ENCODE measurements around the gene IGF1. TPM values are rescaled to one million over a fixed set of nuclear protein-coding genes. Genes with fewer than 3 reads are reported as not detected.

The IGF1 gene
- total RNA-seq, 2 experiments from 2014 or later, result 0.10 to 0.19 TPM

DNA sequence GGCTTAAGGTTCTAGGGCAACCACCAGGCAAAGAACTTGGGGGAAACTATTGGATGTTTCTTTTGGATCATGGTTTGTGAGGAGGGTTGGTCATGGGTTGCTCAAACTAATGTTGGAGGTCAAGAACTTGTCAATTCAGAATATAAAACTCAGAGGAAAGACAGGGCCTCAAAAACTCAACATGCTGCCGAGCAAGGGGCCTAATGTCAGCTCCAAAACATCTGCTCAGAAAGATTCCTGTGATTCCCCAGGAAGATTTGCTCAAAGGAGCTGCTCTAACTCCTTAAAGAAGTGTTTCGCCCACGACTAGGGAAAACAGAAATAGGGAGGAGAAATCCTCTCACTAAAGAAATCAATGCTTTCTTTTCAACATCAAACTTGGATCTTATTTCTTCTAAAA, 3.7 kb upstream of the IGF1 start:
- peak overlapping the region; percentile 84 for H3K27ac Mint-ChIP-seq
- CTCF ChIA-PET, result interaction anchor here (0.9 to 4.5 kb wide), 5 partner anchors 8 to 539 kb away, joined by 3 to 16 read pairs (median 3); no protein-coding TSS in a partner anchor
- peaks cover 3% of the 10 kb centered on the region for H3K9me3 Mint-ChIP-seq
- H3K4me1 Mint-ChIP-seq, result peaks cover 28% of the 10 kb centered on the region
- POLR2A ChIA-PET, result no interaction called here
- H3K4me3 Mint-ChIP-seq, result peak overlapping the region; percentile 31
- H3K36me3 Mint-ChIP-seq (ENCODE audit: low read depth), result no peaks in the 10 kb centered on the region
- DNase-seq, result no peak
- H3K27me3 Mint-ChIP-seq, result no peaks in the 10 kb centered on the region

DNA sequence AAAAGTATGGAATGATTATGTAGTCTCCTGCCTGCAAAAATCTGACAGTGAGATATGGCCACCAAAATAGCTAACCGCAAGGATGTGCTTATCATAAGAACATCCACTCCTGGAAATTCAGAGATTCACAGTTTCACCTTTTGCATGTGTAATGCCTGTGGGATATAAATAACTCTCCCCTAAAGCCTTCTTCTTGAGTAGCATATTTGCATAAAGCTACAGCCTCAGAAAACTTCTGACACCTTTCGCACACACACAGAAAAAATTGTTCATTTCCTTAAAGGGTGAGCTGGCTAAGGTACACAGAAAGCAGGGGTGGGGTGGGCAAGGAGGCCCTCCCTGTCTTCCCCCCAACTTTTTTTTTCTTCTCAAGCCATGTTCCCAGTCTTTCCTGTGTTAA, 3.1 kb upstream of the IGF1 start:
- CTCF ChIA-PET, result interaction anchor here (0.7 to 4.5 kb wide), 5 partner anchors 9 to 314 kb away, joined by 3 to 16 read pairs (median 3); no protein-coding TSS in a partner anchor
- H3K36me3 Mint-ChIP-seq (ENCODE audit: low read depth), result no peaks in the 10 kb centered on the region
- peak overlapping the region; percentile 84 for H3K27ac Mint-ChIP-seq
- no peak for DNase-seq
- no peaks in the 10 kb centered on the region for H3K27me3 Mint-ChIP-seq
- POLR2A ChIA-PET, result no interaction called here
- H3K4me3 Mint-ChIP-seq, result no peak overlapping the region
- H3K9me3 Mint-ChIP-seq, result peaks cover 3% of the 10 kb centered on the region
- peaks cover 28% of the 10 kb centered on the region for H3K4me1 Mint-ChIP-seq

DNA sequence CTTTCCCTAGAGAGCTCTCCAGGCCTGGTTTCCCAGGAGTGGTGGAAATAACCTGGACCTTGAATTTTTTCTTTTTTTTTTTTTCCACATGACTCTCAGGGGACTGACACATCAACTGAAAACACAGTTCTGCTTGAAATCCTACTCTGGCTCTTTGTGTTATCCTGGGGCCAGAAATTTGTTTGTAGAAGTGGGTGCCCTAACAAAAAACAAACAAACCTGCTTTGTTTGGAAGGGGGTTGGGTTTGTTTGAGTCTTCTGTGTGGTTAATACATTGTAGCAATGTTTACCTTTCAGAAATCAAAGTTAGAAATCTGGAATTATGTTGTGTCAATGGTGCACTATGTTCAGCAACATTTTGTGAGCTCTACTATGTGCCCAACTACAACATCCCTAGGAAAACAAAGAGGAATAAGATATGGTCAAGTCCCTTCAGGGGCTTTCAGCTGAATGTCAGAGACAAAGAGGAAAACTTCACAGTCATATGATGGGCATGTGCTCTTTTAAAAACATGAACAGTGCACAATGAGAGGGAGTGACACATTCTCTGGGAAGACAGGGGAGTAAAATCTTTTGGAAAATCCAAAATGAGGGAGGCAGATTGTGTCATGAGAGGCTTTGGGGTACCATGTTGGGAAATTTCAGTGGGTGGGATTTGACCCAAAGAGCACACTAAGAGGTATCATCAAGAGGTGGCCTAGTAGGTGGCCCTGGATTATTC, 1.5 kb upstream of the IGF1 start:
- DNase-seq, result no peak
- Mint-ChIP-seq H3K36me3 (ENCODE audit: low read depth) (no peaks in the 10 kb centered on the region), H3K9me3 (peaks cover 3% of the 10 kb centered on the region), H3K27ac (peak overlapping the region; percentile 9), H3K27me3 (no peaks in the 10 kb centered on the region), H3K4me3 (no peak overlapping the region), H3K4me1 (peaks cover 34% of the 10 kb centered on the region)
- POLR2A ChIA-PET, result no interaction called here
- CTCF ChIA-PET, result interaction anchor here (0.6 to 4.5 kb wide), 4 partner anchors 11 to 1532 kb away, joined by 3 to 16 read pairs (median 4); no protein-coding TSS in a partner anchor

DNA sequence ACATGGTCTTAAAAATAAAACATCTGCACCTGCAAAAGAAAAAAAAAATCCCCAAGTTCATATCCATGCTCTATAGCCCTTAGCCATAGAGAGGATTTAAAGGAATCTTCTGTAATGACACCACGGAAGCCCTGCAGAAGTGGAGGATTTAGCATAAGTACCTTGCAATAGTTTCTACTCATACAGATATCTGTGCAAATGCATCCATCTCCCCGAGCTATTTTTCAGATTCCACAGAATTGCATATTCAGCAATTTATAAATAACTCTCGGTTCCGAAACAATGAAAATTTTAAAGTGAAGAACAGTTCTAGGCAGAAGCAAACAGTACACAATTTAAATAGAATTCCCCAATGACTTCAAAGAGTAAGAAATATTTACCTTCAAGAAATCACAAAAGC, 424 bp downstream of the IGF1 start:
- Mint-ChIP-seq H3K4me3 (no peak overlapping the region), H3K9me3 (peaks cover 3% of the 10 kb centered on the region), H3K27ac (no peak overlapping the region), H3K36me3 (ENCODE audit: low read depth) (no peaks in the 10 kb centered on the region), H3K4me1 (peaks cover 43% of the 10 kb centered on the region), H3K27me3 (no peaks in the 10 kb centered on the region)
- CTCF ChIA-PET, result interaction anchor here (2.3 kb wide), 1 partner anchor 17 kb away, joined by 6 read pairs; no protein-coding TSS in a partner anchor
- POLR2A ChIA-PET, result no interaction called here
- DNase-seq, result no peak

DNA sequence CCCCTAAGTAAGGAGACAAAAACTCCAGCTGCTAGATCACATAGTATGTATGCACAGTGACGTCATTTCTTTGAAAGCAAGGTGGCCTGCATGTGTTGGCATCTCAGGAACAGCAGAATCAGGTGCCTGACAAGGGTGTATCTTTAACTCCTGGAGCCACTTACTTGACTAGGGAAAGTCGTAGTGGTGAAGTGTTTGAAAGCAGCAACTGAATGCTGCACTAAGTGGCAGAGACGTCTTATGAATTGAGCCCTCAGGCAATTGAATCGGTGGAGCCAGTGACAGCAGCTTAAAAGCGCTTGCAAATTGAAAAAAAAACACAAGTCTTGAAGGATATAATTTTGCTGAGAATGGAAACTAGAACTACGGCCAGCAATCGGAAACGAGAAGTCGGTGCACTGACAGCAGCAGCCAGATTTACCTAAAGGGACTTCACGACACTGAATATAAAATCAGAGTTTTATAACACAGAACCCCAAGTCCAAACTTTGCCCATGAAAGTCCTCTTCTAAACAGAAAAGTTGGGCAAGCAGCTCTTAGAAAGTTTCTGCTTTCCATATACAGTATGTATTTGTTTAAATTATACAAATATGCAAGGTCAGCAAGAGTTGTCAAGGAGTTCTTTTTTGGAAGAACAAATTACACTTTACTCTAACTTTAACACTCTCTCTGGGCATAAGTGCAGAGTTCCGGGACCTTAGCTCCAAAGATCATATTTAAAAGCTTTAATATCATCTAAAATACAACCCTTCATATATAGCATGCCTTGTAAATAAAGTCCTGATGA, 1.1 kb downstream of the IGF1 start:
- no peaks in the 10 kb centered on the region for H3K36me3 Mint-ChIP-seq (ENCODE audit: low read depth)
- H3K4me1 Mint-ChIP-seq, result peaks cover 43% of the 10 kb centered on the region
- no peaks in the 10 kb centered on the region for H3K27me3 Mint-ChIP-seq
- H3K9me3 Mint-ChIP-seq, result peaks cover 3% of the 10 kb centered on the region
- H3K4me3 Mint-ChIP-seq, result no peak overlapping the region
- CTCF ChIA-PET, result interaction anchor here (1.3 to 2.3 kb wide), 2 partner anchors 8 to 16 kb away, joined by 3 to 6 read pairs; no protein-coding TSS in a partner anchor
- POLR2A ChIA-PET, result no interaction called here
- H3K27ac Mint-ChIP-seq, result no peak overlapping the region
- DNase-seq, result no peak

DNA sequence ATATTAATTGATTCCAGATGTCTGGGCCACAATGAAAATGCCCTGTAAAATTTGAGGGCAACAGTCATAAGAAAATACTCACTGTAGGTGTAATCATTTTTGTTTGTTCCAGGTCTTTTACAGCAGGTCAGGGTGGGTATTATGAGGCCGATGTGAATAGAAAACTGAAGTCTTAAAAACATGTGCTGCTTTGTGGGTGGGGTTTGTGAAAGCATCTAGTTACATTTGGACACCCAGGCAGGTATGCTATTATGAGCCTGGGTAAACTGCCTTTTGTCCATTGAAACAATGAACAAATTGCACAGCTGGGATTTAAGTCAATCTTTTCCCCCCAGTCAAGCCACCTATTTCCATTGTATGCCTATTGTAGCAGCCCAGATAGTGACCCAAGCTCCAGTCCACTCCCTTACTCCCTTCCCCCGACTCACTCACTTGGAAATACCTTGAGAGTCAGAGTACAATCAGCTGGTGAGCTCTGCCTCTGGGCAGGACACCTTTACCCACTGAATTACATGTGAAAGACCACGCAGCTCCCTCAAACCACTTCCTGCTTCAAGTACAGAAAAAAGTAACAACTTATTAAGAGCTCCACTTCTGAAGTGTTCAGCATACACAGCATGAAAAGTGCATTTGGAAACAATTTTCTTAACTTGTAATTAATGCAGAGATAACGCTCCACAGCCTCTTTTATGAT, 1.8 kb downstream of the IGF1 start:
- CTCF ChIA-PET, result interaction anchor here (1.3 to 2.3 kb wide), 2 partner anchors 9 to 15 kb away, joined by 3 to 6 read pairs; no protein-coding TSS in a partner anchor
- H3K4me1 Mint-ChIP-seq, result peaks cover 38% of the 10 kb centered on the region
- peaks cover 3% of the 10 kb centered on the region for H3K9me3 Mint-ChIP-seq
- H3K27me3 Mint-ChIP-seq, result no peaks in the 10 kb centered on the region
- no peak overlapping the region for H3K27ac Mint-ChIP-seq
- no peaks in the 10 kb centered on the region for H3K36me3 Mint-ChIP-seq (ENCODE audit: low read depth)
- peak; percentile 74 for DNase-seq
- H3K4me3 Mint-ChIP-seq, result no peak overlapping the region
- POLR2A ChIA-PET, result no interaction called here

DNA sequence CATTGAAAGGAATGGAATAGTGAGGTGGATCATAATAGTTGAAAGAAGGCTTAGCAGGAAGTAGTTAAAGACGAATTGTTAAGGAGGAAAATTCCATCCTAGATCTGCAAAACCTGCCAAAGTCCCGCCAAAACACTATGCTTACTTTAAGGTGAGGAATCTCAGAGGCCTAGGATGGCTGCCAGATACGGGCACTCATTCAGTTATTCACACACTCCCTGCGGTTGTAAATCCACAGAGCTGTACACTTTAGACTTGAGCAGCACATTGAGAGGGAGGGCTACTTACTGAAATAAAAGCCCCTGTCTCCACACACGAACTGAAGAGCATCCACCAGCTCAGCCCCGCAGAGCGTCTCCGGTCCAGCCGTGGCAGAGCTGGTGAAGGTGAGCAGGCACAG, 5.0 kb downstream of the IGF1 start:
- ChIA-PET CTCF (interaction anchor here (0.9 kb wide), 1 partner anchor 12 kb away, joined by 4 read pairs; no protein-coding TSS in a partner anchor), POLR2A (no interaction called here)
- H3K9me3 Mint-ChIP-seq, result no peaks in the 10 kb centered on the region
- H3K4me3 Mint-ChIP-seq, result no peak overlapping the region
- H3K27me3 Mint-ChIP-seq, result no peaks in the 10 kb centered on the region
- no peak for DNase-seq
- peaks cover 28% of the 10 kb centered on the region for H3K4me1 Mint-ChIP-seq
- H3K36me3 Mint-ChIP-seq (ENCODE audit: low read depth), result no peaks in the 10 kb centered on the region
- H3K27ac Mint-ChIP-seq, result no peak overlapping the region

DNA sequence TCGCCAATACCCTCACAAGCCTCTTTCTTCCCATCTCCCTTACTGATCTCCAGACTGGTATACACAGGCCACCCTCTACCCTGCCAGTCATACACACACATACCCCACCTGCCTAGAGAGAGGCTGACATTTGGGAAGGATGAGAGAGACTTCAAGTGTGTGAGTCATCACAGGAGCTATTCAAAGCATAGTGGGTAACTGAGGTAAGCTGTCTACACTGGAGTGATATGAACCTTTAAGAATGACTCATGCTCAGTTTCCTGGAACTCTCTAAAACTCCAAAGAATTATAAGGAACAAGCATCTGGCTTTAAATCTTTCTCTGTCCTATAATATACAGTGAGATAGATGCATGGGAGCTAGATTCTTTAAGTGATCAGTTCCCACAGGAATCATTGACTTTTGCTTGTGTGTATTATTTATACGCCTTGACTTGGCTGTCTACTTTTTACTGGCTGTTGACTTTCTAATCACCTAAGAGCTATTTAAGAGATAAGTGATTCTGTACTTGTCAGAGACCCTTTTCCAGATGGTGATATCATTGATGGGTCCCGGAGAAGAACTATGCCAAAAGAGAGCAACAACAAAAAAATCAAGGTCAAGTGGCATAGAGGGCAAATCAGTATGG, 5.8 kb downstream of the IGF1 start:
- peak; percentile 6 for DNase-seq
- Mint-ChIP-seq H3K4me1 (peaks cover 28% of the 10 kb centered on the region), H3K9me3 (no peaks in the 10 kb centered on the region), H3K27ac (no peak overlapping the region), H3K36me3 (ENCODE audit: low read depth) (no peaks in the 10 kb centered on the region), H3K4me3 (no peak overlapping the region), H3K27me3 (no peaks in the 10 kb centered on the region)
- ChIA-PET CTCF (no interaction called here), POLR2A (interaction anchor here (0.7 kb wide), 1 partner anchor 112 kb away, joined by 3 read pairs; no protein-coding TSS in a partner anchor)

DNA sequence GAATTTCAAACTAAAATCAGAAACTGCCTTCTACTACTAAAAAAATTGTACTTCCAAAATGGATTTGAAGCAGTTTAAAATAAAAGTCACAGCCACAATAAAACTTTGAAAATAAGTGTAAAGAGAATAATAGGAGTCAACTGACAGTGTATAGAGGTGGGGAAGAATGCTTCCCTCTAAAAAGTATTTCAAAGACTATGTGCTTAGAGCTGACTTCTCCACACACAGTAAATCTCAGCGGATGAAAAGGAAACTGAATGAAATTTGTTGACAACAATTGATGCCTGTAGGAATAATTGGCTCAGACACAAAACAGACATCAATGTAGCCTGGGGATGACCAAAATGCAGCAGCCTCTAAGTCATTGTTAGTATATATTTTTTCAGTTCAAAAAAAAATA, 7.9 kb downstream of the IGF1 start:
- Mint-ChIP-seq H3K36me3 (ENCODE audit: low read depth) (no peaks in the 10 kb centered on the region), H3K27me3 (peaks cover 11% of the 10 kb centered on the region), H3K9me3 (no peaks in the 10 kb centered on the region), H3K4me3 (no peak overlapping the region), H3K4me1 (peaks cover 23% of the 10 kb centered on the region), H3K27ac (no peak overlapping the region)
- POLR2A ChIA-PET, result no interaction called here
- DNase-seq, result no peak
- CTCF ChIA-PET, result interaction anchor here (3.7 kb wide), 1 partner anchor 10 kb away, joined by 16 read pairs; no protein-coding TSS in a partner anchor

DNA sequence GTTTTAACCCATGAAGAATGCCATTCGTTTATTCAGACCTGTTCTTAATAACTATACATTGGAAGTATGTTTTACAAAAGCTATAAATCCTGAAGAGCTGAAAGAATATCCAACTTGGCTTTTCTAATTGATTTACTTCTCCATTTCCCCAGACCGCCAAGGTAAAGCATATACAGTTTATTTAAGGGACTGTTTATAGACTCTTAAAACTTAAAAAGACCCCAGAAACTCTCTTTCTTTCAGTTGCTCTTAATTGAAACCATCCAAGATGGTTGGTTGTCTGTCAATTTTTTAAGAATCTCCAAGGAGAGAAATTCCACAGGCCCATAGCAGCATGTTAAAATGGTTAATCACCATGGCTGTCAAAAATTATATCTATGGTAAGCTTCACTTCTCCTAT, 8.8 kb downstream of the IGF1 start:
- ChIA-PET CTCF (interaction anchor here (0.6 to 3.7 kb wide), 3 partner anchors 11 to 62 kb away, joined by 3 to 16 read pairs (median 3); no protein-coding TSS in a partner anchor), POLR2A (no interaction called here)
- Mint-ChIP-seq H3K36me3 (ENCODE audit: low read depth) (no peaks in the 10 kb centered on the region), H3K27ac (no peak overlapping the region), H3K4me3 (no peak overlapping the region), H3K9me3 (no peaks in the 10 kb centered on the region), H3K4me1 (peaks cover 20% of the 10 kb centered on the region), H3K27me3 (peaks cover 16% of the 10 kb centered on the region)
- DNase-seq, result no peak

DNA sequence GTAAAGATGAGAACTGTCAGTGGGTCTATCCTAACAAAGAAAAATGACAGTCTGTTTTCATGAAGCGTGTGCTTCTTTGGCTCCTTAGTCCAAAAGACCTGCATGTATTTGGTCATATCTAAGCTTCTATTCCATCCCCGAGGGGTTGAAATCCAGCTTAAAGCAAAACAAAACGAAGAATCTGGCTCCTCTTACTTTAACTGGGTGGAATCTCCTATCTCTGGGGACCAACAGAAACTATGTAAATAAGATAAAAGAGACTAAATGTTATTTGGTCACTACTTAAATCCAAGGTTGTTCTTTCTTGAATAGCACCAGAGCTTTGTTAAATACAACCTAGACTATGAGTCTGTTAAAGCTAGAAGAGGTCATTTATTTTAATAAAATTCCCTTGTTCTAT, 9.4 kb downstream of the IGF1 start:
- H3K9me3 Mint-ChIP-seq, result no peaks in the 10 kb centered on the region
- peaks cover 17% of the 10 kb centered on the region for H3K4me1 Mint-ChIP-seq
- POLR2A ChIA-PET, result no interaction called here

DNA sequence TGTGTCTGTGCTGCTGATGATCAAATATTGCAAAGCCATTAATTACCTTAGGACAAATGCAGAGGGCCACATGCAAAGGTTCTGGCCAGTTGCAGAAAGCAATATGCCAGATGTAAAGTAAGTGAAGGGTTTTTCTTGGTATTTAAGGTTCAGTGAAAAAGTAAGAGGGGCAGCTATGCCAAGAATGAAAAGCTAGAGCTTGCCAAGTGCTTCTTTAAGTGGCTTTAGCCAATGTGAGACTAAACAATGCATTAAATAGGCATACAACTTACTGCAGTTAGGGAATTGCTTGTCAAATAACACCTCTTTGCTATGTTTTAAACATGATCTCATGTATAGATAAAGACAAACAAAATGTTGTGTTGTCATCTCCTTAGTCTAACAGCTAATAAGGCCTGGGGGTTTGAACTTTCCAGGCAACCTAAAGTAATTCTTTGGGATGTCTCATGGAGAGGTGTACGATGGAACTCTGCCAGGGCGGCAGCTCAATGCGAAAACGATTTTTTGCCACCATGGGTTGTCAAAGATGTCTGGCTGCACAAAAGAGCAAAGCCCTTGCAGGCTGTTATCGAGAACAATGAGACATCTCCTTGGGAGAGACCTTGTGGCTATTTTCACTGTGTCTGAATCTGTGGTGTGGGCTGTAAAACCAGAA, 12.0 kb downstream of the IGF1 start:
- Mint-ChIP-seq H3K4me3 (no peak overlapping the region), H3K27ac (no peak overlapping the region), H3K27me3 (peaks cover 22% of the 10 kb centered on the region), H3K9me3 (no peaks in the 10 kb centered on the region), H3K4me1 (no peaks in the 10 kb centered on the region), H3K36me3 (ENCODE audit: low read depth) (no peaks in the 10 kb centered on the region)
- ChIA-PET CTCF (no interaction called here), POLR2A (no interaction called here)
- DNase-seq, result no peak

More for the DNA sequence above, 9.4 kb downstream of the IGF1 start:
- no peak for DNase-seq
- Mint-ChIP-seq H3K4me3 (no peak overlapping the region), H3K36me3 (ENCODE audit: low read depth) (no peaks in the 10 kb centered on the region), H3K27me3 (peaks cover 20% of the 10 kb centered on the region), H3K27ac (no peak overlapping the region)
- CTCF ChIA-PET, result interaction anchor here (0.6 to 3.7 kb wide), 3 partner anchors 12 to 61 kb away, joined by 3 to 16 read pairs (median 3); no protein-coding TSS in a partner anchor

Measured in activated CD4-positive, alpha-beta T cell treated with anti-CD3 and anti-CD28 coated beads, Interleukin-2, amount 10 ng/mL, durations not matched to agents 7 days and 5 days (primary cell).